HG02610 (cell line): Measurements from ENCODE around the gene TRIM29.
"Not testable (repeated sequence)": the region's sequence is repeated elsewhere in the genome, so short reads cannot be mapped to it uniquely, and the experiment has no call there.

ENCODE experiments used
- ATAC-seq: cut with Tn5 transposase; IDR thresholded peaks from one replicate; pipeline ENCODE4 v1.9.1; 2021; ENCODE audit warnings: mild to moderate bottlenecking, moderate library complexity; ENCODE audit not compliant: unreplicated experiment

Gene TRIM29

GRCh38 chr11:120173019-120173705 lies 35.2 kb upstream of the TRIM29 start:
- no peak for ATAC-seq

GRCh38 chr11:120172054-120172911 lies 34.4 kb upstream of the TRIM29 start:
- peak; percentile 73 for ATAC-seq

GRCh38 chr11:120170741-120171261 lies 32.9 kb upstream of the TRIM29 start:
- no peak for ATAC-seq

- ATAC-seq: no peak
These were observed 32.2 kb upstream of the TRIM29 start for GRCh38 chr11:120169981-120170698.

GRCh38 chr11:120168960-120169681 lies 31.2 kb upstream of the TRIM29 start:
- ATAC-seq: peak; percentile 41

GRCh38 chr11:120168108-120168959 lies 30.4 kb upstream of the TRIM29 start:
- ATAC-seq: no peak

- no peak for ATAC-seq
These were observed 29.7 kb upstream of the TRIM29 start for GRCh38 chr11:120167659-120168058.

- no peak for ATAC-seq
These were observed 22.5 kb upstream of the TRIM29 start for GRCh38 chr11:120160436-120160835.

- ATAC-seq: no peak
These were observed 15.3 kb upstream of the TRIM29 start for GRCh38 chr11:120153221-120153620.

GRCh38 chr11:120151536-120151935 lies 13.6 kb upstream of the TRIM29 start:
- ATAC-seq: no peak

- ATAC-seq: no peak
These were observed 11.3 kb upstream of the TRIM29 start for GRCh38 chr11:120149246-120149645.

- no peak for ATAC-seq
These were observed 10.0 kb upstream of the TRIM29 start for GRCh38 chr11:120147950-120148270.

GRCh38 chr11:120147094-120147949 lies 9.4 kb upstream of the TRIM29 start:
- no peak for ATAC-seq

- ATAC-seq: no peak
These were observed 8.6 kb upstream of the TRIM29 start for GRCh38 chr11:120146413-120147093.

GRCh38 chr11:120144501-120144900 lies 6.6 kb upstream of the TRIM29 start:
- ATAC-seq: no peak

GRCh38 chr11:120143472-120143871 lies 5.6 kb upstream of the TRIM29 start:
- not testable (repeated sequence) for ATAC-seq

GRCh38 chr11:120142441-120143100 lies 4.7 kb upstream of the TRIM29 start:
- no peak for ATAC-seq
